Measurements from ENCODE around the gene PDCD4. TPM values are rescaled to one million over a fixed set of nuclear protein-coding genes. Genes with fewer than 3 reads are reported as not detected.
A peak's percentile ranks its signal among the peaks of the same experiment; 100 is the strongest.

The PDCD4 gene
- total RNA-seq, 4 donors from 2014 or later = 17.4 to 157 (median 138) TPM

DNA sequence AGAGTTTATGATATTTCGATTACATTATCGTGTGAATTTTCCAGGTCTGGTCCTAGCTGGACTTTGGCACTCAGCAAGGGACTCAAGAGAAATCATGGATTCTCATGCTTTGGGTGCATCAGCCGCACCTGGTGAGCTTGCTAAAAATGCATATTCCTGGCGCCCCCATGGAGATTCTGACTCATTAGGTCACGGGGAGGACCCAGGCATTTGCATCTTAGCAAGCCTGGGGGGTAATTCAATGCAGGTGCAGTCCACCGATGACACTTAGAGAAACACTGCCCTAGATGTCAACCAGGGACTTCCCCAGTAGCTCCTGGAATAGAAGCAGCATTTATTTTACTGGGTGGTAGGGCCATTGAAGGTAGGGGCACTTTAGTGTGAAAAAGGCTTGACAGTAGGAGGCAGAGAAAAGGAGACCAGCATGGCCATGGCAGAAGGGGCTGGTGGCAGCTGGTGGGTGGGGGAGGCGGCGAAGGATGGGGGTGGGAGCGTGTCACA, 29.9 kb upstream of the PDCD4 start:
- no peaks in the 10 kb centered on the region for H3K36me3 ChIP-seq
- TF ChIP-seq CTCF (IDR thresholded peaks at IDR 0.05) (no peak), POLR2A (IDR thresholded peaks at IDR 0.05) (no peak)
- DNase-seq = peak in 1 of 2 donors; percentile 15
- H3K4me1 ChIP-seq = peaks cover 3 to 8% of the 10 kb centered on the region in 2 donors
- H3K27ac ChIP-seq = peak overlapping the region in 1 of 2 donors; percentile 84
- intact Hi-C loops (cut with DNase I; ENCODE audit: low total_unique reads) = no loop called here
- H3K9me3 ChIP-seq = no peaks in the 10 kb centered on the region
- no peaks in the 10 kb centered on the region for H3K27me3 ChIP-seq
- H3K4me3 ChIP-seq = no peak overlapping the region

- Histone ChIP-seq H3K4me3 (no peak overlapping the region), H3K9me3 (no peaks in the 10 kb centered on the region), H3K27ac (peak overlapping the region in 1 of 2 donors; percentile 84), H3K27me3 (no peaks in the 10 kb centered on the region), H3K36me3 (no peaks in the 10 kb centered on the region), H3K4me1 (peaks cover 0 to 8% of the 10 kb centered on the region in 2 donors)
- intact Hi-C loops (cut with DNase I; ENCODE audit: low total_unique reads) = no loop called here
- TF ChIP-seq CTCF (IDR thresholded peaks at IDR 0.05) (no peak), POLR2A (IDR thresholded peaks at IDR 0.05) (no peak)
- peak in 1 of 2 donors; percentile 13 for DNase-seq
Measured at GRCh38 chr10:110842326-110842904, 29.3 kb upstream of the PDCD4 start.

- peaks cover 0 to 8% of the 10 kb centered on the region in 2 donors for H3K4me1 ChIP-seq
- intact Hi-C loops (cut with DNase I; ENCODE audit: low total_unique reads) = no loop called here
- DNase-seq = peak in 1 of 2 donors; percentile 7
Measured at GRCh38 chr10:110843031-110843430, 28.7 kb upstream of the PDCD4 start.

DNA sequence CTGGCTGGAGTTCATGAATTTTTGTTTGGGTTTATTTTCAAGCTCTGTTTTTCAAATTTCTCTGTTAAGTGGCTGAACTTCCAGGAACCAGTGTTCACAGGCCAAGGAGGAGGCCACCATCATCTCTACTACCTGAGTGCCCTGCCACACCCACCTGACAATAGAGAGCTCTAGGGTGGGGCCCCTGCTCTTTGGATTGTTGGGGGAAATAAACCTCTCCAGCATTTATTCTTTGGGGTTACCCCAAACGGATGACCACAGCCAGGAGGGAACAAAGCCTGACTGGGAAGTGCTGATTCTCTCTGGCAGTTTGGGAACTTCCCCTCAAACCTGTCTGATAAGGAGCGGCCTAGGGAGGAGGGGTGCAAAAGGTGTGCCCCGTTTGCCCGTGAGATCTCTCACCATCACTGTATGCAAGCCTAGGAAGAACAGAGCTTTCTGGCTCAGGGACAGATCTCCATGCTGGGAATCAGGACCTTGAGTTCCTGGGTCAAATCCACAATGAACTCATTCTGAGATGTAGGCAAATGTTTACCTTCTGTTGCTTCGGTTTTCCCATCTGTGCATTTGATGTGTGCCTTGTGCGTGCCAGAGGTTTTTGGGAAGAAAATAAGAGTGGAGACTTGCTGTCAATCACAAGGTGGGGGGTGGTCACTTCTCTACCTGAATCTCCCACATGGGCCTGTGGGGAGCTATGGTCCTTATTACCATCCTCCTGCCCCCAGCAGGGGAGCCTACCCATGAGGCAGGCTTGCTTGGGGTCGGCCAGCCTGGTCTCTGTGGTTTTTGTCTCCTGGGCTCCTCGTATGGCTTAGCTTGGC, 27.7 kb upstream of the PDCD4 start:
- H3K9me3 ChIP-seq = no peaks in the 10 kb centered on the region
- peaks cover 0 to 7% of the 10 kb centered on the region in 2 donors for H3K4me1 ChIP-seq
- H3K36me3 ChIP-seq = no peaks in the 10 kb centered on the region
- TF ChIP-seq CTCF (IDR thresholded peaks at IDR 0.05) = no peak
- TF ChIP-seq POLR2A (IDR thresholded peaks at IDR 0.05) = no peak
- H3K4me3 ChIP-seq = no peak overlapping the region
- intact Hi-C loops (cut with DNase I; ENCODE audit: low total_unique reads) = no loop called here
- peak in 1 of 2 donors; percentile 11 for DNase-seq
- no peaks in the 10 kb centered on the region for H3K27me3 ChIP-seq
- H3K27ac ChIP-seq = no peak overlapping the region

More at GRCh38 chr10:110843031-110843430, 28.7 kb upstream of the PDCD4 start:
- H3K36me3 ChIP-seq = no peaks in the 10 kb centered on the region
- H3K4me3 ChIP-seq = no peak overlapping the region
- no peak overlapping the region for H3K27ac ChIP-seq
- no peaks in the 10 kb centered on the region for H3K9me3 ChIP-seq
- TF ChIP-seq CTCF (IDR thresholded peaks at IDR 0.05) = no peak
- TF ChIP-seq POLR2A (IDR thresholded peaks at IDR 0.05) = no peak
- no peaks in the 10 kb centered on the region for H3K27me3 ChIP-seq

DNA sequence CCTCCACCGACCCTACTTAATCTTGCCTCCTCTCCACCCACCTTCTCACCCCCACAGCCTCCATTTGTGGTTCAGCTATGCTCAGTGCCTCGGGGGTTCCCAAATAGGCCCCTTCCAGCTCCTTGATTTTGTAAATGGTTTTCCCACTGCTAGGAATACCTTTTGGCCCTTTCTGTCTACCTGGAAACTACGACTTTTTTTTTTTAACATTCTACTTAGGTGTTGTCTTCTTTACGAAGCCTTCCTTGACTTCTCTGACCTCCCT, 27.2 kb upstream of the PDCD4 start:
- Histone ChIP-seq H3K27me3 (no peaks in the 10 kb centered on the region), H3K4me3 (no peak overlapping the region), H3K36me3 (no peaks in the 10 kb centered on the region), H3K4me1 (peaks cover 0 to 1% of the 10 kb centered on the region in 2 donors), H3K27ac (no peak overlapping the region), H3K9me3 (no peaks in the 10 kb centered on the region)
- DNase-seq = no peak
- TF ChIP-seq CTCF (IDR thresholded peaks at IDR 0.05) = no peak
- no peak for TF ChIP-seq POLR2A (IDR thresholded peaks at IDR 0.05)
- intact Hi-C loops (cut with DNase I; ENCODE audit: low total_unique reads) = no loop called here
